GM08714 (cell line): ENCODE results near the gene HHEX.

ENCODE experiments used
- H3K4me3 ChIP-seq: fragments of 200-500 bp; sonication (Bioruptor generic); 2 replicates; pipeline ENCODE4 v1.5.1; 2014; ENCODE audit warnings: mild to moderate bottlenecking, low read length, inconsistent platforms
- ZNF274 ChIP-seq: IDR thresholded peaks from 2 replicates; pipeline ENCODE4 v1.6.1; 2012; ENCODE audit warnings: mild to moderate bottlenecking, low read depth, low read length

The HHEX gene

GRCh38 chr10:92688927-92689662 lies 660 bp upstream of the HHEX start:
- peak overlapping the region; percentile 39; the same call in 1 of the 2 replicates for H3K4me3 ChIP-seq
- no peak for TF ChIP-seq ZNF274

DNA sequence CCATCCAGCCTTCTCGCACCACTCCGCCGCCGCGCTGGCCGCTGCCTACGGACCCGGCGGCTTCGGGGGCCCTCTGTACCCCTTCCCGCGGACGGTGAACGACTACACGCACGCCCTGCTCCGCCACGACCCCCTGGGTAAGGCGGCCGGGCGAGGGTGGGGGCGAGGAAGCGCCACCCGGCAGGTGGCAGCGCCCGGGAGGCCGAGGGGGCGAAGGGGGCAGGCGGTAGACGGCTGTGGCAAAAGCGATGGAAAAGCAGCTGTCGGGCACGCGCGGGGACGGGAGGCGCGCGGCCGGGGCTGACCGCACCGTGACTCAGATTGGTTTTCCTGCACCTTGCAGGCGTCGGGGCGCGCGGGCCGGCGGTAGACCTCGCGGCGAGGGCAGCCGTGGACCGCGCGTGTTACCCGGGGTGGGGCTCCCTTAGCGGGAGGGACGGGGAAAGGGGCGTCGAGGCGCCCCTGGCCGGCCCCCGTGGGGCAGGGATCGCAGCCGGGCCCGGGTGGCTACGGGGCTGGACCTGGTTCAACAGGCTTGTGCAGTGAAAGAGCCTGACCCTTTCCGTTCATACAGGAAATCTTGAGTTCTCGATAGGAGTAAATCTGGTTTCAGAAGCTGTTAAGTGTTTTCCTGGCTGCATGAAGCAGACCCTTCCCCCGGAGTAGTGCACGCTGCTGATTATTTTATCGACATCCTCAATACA lies 608 bp downstream of the HHEX start:
- TF ChIP-seq ZNF274 = no peak
- H3K4me3 ChIP-seq = peak overlapping the region; percentile 68

DNA sequence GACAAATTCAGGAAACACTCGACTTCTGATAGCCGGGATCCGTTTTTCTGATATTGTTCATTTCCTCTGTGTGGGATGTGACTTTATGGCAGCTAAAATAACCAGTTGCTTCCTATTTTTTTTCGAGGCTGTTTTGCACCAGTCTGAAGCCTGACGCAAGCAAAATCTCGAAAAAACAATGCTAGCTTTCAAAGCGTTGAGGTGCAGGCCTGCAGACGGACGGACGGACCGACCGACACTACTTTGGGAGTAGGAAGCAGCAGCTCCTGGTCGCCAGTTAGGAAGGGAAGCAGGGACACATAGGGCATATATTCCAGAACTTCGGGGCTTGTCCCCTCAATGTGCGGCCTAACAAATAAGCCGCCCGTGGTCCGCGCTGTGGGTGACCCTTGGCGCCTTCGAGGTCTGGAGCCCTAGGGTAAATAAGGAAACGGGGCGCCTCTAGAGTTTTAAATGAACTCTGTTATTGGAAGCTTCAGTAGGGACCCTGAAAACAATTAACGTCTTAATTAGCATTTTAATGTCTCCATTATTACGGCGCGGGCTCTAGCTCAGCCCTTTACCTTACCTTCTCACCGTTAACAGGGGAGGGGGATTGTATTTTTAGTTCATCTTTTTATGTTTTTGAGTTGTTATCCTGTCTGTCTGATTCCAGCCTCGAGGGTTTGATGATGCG lies 1.3 kb downstream of the HHEX start:
- TF ChIP-seq ZNF274 = no peak
- H3K4me3 ChIP-seq = peak overlapping the region; percentile 68

DNA sequence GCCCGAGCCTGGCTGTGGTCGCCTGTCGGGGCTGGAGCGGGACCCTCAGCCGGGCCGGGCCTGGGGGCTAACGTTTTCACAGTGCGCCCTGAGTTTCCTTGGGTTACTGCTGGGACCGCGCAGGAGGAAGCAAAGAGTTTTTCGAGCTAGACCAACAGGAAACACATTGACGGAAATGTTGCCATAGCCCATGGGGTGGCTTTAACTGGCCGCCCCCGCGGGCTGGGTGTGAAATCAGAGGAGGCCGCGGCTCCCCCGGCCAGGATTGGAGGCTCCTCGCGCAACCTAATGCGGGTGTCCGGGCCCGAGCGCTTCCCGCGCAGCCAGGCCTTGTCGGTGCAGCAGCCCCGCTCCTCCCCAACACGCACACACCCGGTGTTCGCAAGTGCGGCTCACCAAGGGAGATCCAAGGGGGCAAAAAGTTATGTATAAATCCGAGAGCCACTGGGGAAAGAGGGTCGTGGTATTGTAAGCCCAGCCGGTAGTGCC lies 1.9 kb downstream of the HHEX start:
- no peak for TF ChIP-seq ZNF274
- no peak overlapping the region for H3K4me3 ChIP-seq

DNA sequence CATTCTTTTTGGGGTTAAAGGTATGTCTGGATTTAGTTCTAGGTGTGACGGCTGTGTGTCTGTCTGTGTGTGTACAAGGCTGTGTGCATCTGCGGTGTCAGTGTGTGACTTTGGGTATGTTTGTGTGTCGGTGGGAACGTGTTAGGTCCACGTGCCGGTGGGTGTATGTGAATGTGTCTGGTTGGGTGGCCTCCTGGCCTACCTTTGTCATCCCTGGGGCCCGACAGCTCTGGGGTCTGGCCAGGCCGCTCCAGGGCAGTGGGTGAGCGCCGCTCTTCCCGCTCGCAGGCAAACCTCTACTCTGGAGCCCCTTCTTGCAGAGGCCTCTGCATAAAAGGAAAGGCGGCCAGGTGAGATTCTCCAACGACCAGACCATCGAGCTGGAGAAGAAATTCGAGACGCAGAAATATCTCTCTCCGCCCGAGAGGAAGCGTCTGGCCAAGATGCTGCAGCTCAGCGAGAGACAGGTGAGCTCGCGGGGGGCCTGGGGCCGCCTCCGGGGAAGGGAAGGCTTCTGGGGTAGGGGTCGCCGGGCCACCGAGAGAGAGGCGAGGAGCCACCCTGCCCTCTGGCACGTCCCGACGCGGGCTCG lies 2.4 kb downstream of the HHEX start:
- no peak for TF ChIP-seq ZNF274
- H3K4me3 ChIP-seq = no peak overlapping the region

- no peak overlapping the region for H3K4me3 ChIP-seq
- TF ChIP-seq ZNF274 = no peak
These were observed 3.2 kb downstream of the HHEX start for GRCh38 chr10:92692697-92693533.

- TF ChIP-seq ZNF274 = no peak
- H3K4me3 ChIP-seq = no peak overlapping the region
These were observed 3.8 kb downstream of the HHEX start for GRCh38 chr10:92693534-92693893.

GRCh38 chr10:92695679-92696605 lies 6.2 kb downstream of the HHEX start:
- TF ChIP-seq ZNF274 = no peak
- H3K4me3 ChIP-seq = no peak overlapping the region

- no peak overlapping the region for H3K4me3 ChIP-seq
- no peak for TF ChIP-seq ZNF274
These were observed 7.0 kb downstream of the HHEX start for GRCh38 chr10:92696606-92697383.

- TF ChIP-seq ZNF274 = no peak
- no peak overlapping the region for H3K4me3 ChIP-seq
These were observed 8.1 kb downstream of the HHEX start for GRCh38 chr10:92697663-92698511.

GRCh38 chr10:92699193-92699517 lies 9.4 kb downstream of the HHEX start:
- no peak for TF ChIP-seq ZNF274
- H3K4me3 ChIP-seq = peak overlapping the region; percentile 1; the same call in 1 of the 2 replicates
